ENCODE data around the gene DPF3.

DNA sequence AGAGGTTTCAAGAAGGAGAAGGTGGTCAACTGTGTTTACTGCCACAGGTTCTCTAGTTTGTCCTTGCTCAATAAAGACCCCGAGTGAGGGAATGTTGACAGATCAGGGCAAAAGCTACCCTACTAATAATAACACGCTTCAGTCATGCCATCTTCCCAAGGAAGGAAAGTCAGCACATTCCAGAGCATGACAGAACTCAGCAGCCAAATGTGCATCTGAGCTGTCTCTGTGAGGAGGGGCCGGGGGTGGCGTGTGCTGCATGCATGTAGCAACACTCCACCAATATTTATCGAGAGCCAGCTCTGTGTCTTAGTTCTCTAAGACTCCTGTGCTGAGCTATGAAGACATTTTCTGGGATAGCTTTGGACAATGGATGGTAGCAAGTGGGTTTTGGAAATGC lies 260.4 kb downstream of the DPF3 start:
- TF ChIP-seq, protein P1, sequence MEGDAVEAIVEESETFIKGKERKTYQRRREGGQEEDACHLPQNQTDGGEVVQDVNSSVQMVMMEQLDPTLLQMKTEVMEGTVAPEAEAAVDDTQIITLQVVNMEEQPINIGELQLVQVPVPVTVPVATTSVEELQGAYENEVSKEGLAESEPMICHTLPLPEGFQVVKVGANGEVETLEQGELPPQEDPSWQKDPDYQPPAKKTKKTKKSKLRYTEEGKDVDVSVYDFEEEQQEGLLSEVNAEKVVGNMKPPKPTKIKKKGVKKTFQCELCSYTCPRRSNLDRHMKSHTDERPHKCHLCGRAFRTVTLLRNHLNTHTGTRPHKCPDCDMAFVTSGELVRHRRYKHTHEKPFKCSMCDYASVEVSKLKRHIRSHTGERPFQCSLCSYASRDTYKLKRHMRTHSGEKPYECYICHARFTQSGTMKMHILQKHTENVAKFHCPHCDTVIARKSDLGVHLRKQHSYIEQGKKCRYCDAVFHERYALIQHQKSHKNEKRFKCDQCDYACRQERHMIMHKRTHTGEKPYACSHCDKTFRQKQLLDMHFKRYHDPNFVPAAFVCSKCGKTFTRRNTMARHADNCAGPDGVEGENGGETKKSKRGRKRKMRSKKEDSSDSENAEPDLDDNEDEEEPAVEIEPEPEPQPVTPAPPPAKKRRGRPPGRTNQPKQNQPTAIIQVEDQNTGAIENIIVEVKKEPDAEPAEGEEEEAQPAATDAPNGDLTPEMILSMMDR (IDR thresholded peaks at IDR 0.05), result no peak
- TF ChIP-seq POLR2A (IDR thresholded peaks at IDR 0.05), result no peak

Measured in prostate gland (tissue), 2 donors.